ENCODE data around the gene SAE1.
A peak's percentile ranks its signal among the peaks of the same experiment; 100 is the strongest.
"Not testable (repeated sequence)": the region's sequence is repeated elsewhere in the genome, so short reads cannot be mapped to it uniquely, and the experiment has no call there.

Gene SAE1

GRCh38 chr19:47243364-47243775 is 112.7 kb downstream of the SAE1 start:
- DNase-seq: no peak

GRCh38 chr19:47243776-47244547 is 113.3 kb downstream of the SAE1 start:
- DNase-seq: peak; percentile 90

- peak; percentile 55 for DNase-seq
These were observed 116.8 kb downstream of the SAE1 start for GRCh38 chr19:47247308-47247990.

- DNase-seq: not testable (repeated sequence)
These were observed 122.4 kb downstream of the SAE1 start for GRCh38 chr19:47253016-47253415.

- DNase-seq: no peak
These were observed 122.8 kb downstream of the SAE1 start for GRCh38 chr19:47253467-47253881.

- no peak for DNase-seq
These were observed 123.3 kb downstream of the SAE1 start for GRCh38 chr19:47253970-47254369.

- peak; percentile 99 for DNase-seq
These were observed 125.5 kb downstream of the SAE1 start, which contains the start of gene CCDC9 for GRCh38 chr19:47255879-47256692. CCDC9 (plus strand) TSS chr19:47256525; CDS start chr19:47258401, 1,876 bp downstream.

GRCh38 chr19:47256693-47257410 is 126.2 kb downstream of the SAE1 start:
- DNase-seq: peak; percentile 100

- no peak for DNase-seq
These were observed 127.0 kb downstream of the SAE1 start for GRCh38 chr19:47257411-47258169.

- no peak for DNase-seq
These were observed 127.8 kb downstream of the SAE1 start for GRCh38 chr19:47258434-47258833.

GRCh38 chr19:47258895-47259555 is 128.4 kb downstream of the SAE1 start:
- no peak for DNase-seq

Data from NK-92 treated with Interleukin-12 subunit alpha and Interleukin-12 subunit beta, amount 100 ng/mL, for 24 hours (cell line).